ENCODE results near the gene MAP3K15. TPM values are rescaled to one million over a fixed set of nuclear protein-coding genes. Genes with fewer than 3 reads are reported as not detected.

The MAP3K15 gene
- total and polyA plus RNA-seq, 2 of the 13 experiments (the other 11 are each of a cell fraction or from before 2014, with no cell fraction given) = 3.9 to 6.4 TPM

DNA sequence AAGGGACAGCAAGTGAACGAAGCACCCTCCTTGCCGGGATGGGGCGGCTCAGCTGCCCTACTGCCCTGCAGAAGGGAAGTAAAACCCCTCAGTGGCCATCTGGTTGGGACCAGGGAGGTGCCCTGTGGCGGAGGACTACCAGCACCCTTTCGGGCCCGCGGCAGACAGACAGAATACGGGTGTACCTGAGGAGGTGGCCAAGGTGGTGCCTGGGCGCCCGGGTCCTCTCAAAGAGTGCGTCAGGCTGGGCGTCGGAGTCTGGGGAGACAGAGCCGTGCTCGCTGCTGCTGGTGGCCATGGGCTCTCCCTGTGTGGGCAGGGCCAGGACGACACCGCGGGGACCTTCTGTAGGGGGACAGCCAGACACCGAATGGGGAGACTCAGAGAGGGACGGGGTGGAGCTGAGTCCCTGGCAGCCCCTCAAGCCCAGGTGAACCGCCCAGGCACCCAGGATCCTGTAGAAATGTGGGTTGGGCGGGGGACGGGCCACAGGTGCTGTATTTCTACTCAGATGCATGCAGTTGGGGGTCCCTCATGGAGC, 141.9 kb downstream of the MAP3K15 start (continued):
- TF ChIP-seq, protein P1, sequence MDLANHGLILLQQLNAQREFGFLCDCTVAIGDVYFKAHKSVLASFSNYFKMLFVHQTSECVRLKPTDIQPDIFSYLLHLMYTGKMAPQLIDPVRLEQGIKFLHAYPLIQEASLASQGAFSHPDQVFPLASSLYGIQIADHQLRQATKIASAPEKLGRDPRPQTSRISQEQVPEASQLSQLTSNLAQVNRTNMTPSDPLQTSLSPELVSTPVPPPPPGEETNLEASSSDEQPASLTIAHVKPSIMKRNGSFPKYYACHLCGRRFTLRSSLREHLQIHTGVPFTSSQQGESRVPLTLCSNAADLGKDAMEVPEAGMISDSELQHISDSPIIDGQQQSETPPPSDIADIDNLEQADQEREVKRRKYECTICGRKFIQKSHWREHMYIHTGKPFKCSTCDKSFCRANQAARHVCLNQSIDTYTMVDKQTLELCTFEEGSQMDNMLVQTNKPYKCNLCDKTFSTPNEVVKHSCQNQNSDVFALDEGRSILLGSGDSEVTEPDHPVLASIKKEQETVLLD (CRISPR knock-in tag; IDR thresholded peaks at IDR 0.05; ENCODE audit: low read depth) = no peak
- TF ChIP-seq NR1H2 (CRISPR knock-in tag; IDR thresholded peaks at IDR 0.05; ENCODE audit: borderline replicate concordance, low read depth) (no peak), ZNF446 (CRISPR knock-in tag; IDR thresholded peaks at IDR 0.05) (no peak), FOSL2 (CRISPR knock-in tag; IDR thresholded peaks at IDR 0.05) (no peak), ZNF230 (CRISPR knock-in tag; IDR thresholded peaks at IDR 0.05) (no peak)
- TF ChIP-seq, protein P2, sequence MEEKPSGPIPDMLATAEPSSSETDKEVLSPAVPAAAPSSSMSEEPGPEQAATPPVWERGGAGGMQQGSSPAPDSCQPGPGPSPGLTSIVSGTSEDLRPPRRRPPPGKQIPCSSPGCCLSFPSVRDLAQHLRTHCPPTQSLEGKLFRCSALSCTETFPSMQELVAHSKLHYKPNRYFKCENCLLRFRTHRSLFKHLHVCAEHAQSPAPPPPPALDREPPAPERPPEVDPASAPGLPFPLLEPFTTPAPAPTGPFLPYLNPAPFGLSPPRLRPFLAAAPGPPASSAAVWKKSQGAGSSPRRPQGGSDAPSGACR (CRISPR knock-in tag; IDR thresholded peaks at IDR 0.05) = no peak
- TF ChIP-seq, protein P3, sequence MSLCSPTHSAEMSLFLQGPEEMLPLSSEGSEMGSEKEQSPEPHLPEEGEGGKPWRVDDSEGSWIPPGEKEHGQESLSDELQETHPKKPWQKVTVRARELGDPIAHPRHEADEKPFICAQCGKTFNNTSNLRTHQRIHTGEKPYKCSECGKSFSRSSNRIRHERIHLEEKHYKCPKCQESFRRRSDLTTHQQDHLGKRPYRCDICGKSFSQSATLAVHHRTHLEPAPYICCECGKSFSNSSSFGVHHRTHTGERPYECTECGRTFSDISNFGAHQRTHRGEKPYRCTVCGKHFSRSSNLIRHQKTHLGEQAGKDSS (CRISPR knock-in tag; IDR thresholded peaks at IDR 0.05; ENCODE audit: borderline replicate concordance, low read depth) = no peak

DNA sequence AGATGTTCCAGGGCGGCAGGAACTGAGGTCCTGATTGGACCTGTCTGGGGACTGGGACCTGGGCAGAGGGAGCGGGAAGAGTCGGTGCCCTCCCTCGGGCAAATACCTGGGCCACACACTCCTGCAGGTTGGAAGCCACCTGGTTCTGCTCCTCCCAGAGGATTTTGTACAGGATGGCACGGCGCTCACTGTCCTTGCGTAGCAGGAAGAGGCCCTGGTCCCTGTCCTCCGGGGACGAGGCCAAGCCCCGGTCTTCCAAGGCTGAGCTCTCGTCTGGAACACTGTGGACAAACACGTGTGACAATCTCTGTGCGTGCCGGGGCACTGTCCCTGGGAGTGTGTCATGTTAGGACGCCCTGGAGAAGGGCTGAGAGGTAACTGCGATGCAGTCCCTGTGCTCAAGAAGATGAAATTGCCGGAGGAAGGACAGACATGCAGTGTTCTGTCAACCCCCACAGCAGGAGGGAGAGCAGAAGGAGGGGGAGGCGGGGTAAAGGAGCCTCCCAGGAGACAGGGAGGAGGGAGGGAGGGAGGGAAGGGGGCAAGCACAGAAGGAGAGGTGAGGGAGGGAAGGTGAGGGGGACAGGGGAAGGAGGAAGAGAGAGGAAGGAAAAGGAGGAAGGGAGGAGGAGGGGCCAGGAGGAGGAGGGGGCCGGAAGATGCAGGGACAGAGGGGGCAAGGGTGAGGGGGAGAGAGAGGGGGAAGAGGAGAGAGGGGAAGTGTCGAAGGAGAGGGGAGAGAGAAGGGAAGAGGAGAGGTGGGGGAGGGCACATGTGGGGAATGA, 142.6 kb downstream of the MAP3K15 start:
- peak; percentile 28 for ATAC-seq
- H3K4me1 ChIP-seq (ENCODE audit: insufficient read depth, low read length) = no peaks in the 10 kb centered on the region
- H4K20me1 ChIP-seq (ENCODE audit: insufficient read depth, low read length) = no peaks in the 10 kb centered on the region
- POLR2A ChIA-PET = no interaction called here
- CTCF ChIA-PET (ENCODE audit: low intra/inter-chr PET ratio, low total read pairs) = interaction anchor here (1.3 kb wide), 1 partner anchor 160 kb away, joined by 4 read pairs; no protein-coding TSS in a partner anchor
- no peaks in the 10 kb centered on the region for H3K79me2 ChIP-seq (ENCODE audit: insufficient read depth, low read length)
- H3K4me2 ChIP-seq (ENCODE audit: low read depth, low read length) = no peak overlapping the region
- no peak overlapping the region for H3K4me3 ChIP-seq (replicated peaks in 1 of 3; ENCODE audit: insufficient read depth in 1 of 3, low read depth in 2 of 3, low read length in 3 of 3)
- in situ Hi-C loops (cut with HindIII; ENCODE audit: extremely low pct_ligation_motif_present, low pct_unique_long_range_greater_than_20kb) = loop anchor here (5.0 kb wide), 1 partner anchor 155 kb away; no protein-coding TSS in a partner anchor
- TF ChIP-seq HNF4G (IDR thresholded peaks at IDR 0.05; ENCODE audit: borderline replicate concordance, low read depth, low read length) (no peak), HNF4G (CRISPR knock-in tag; IDR thresholded peaks at IDR 0.05; ENCODE audit: borderline replicate concordance, low read depth) (no peak), YY1 (IDR thresholded peaks at IDR 0.05; ENCODE audit: insufficient read depth, insufficient replicate concordance, low read depth, low read length) (no peak), POLR2G (IDR thresholded peaks at IDR 0.05; ENCODE audit: low read depth, low read length) (no peak), ZNF792 (CRISPR knock-in tag; IDR thresholded peaks at IDR 0.05) (no peak), ZSCAN12 (CRISPR knock-in tag; IDR thresholded peaks at IDR 0.05) (no peak), ZNF484 (CRISPR knock-in tag; IDR thresholded peaks at IDR 0.05; ENCODE audit: borderline replicate concordance, low read depth) (no peak), TEAD3 (CRISPR knock-in tag; optimal IDR thresholded peaks at IDR 0.05; ENCODE audit: borderline replicate concordance) (no peak), HOXD1 (CRISPR knock-in tag; IDR thresholded peaks at IDR 0.05) (no peak)
- WGBS (ENCODE audit: low lambda C conversion rate) = 89% methylated on average over 8 of the region's 20 CpGs
- H3K9me3 ChIP-seq (ENCODE audit: low read length) = no peaks in the 10 kb centered on the region
- H3K9ac ChIP-seq (ENCODE audit: insufficient read depth, low read depth, low read length) = no peak overlapping the region
- intact Hi-C loops (cut with micrococcal nuclease; ENCODE audit: unreplicated experiment) = loop anchor here (5.0 kb wide), 1 partner anchor 165 kb away; no protein-coding TSS in a partner anchor
- no peaks in the 10 kb centered on the region; a peak in 1 of 5 replicates for H3K36me3 ChIP-seq (replicated peaks in 1 of 2; ENCODE audit: control insufficient read depth in 1 of 2, insufficient read depth in 2 of 2, low read length in 2 of 2)
- no TSS peak for BruUV-seq (replicated peaks)
- DNase-seq (ENCODE audit: low spot score) = no peak
- H3K27ac ChIP-seq (ENCODE audit: extremely low read length, insufficient read depth, low read length) = no peak overlapping the region
- FAIRE-seq = no peak
- H2AFZ ChIP-seq (ENCODE audit: low read length) = no peak overlapping the region
- no peaks in the 10 kb centered on the region for H3K27me3 ChIP-seq (ENCODE audit: control insufficient read depth in 1 of 2, insufficient read depth in 2 of 2, low read length in 2 of 2)
